Measurements from ENCODE around the gene TNS1. TPM values are rescaled to one million over a fixed set of nuclear protein-coding genes. Genes with fewer than 3 reads are reported as not detected.

Gene TNS1
- total RNA-seq, 2 donors from 2014 or later, result 168 to 174 TPM

GRCh38 chr2:217990791-217991465 is 11.9 kb downstream of the TNS1 start:
- intact Hi-C loops (cut with DNase I), result loop anchor here (5.0 kb wide), 1 partner anchor 204 kb away; no protein-coding TSS in a partner anchor
- peaks cover 0 to 2% of the 10 kb centered on the region in 2 donors for H3K36me3 ChIP-seq (replicated peaks in 1 of 2; ENCODE audit: insufficient read depth in 1 of 2, low read depth in 2 of 2)
- no peaks in the 10 kb centered on the region for H3K27me3 ChIP-seq
- peaks cover 87% of the 10 kb centered on the region for H3K4me1 ChIP-seq
- no peak for DNase-seq
- no peaks in the 10 kb centered on the region for H3K9me3 ChIP-seq
- ATAC-seq, result no peak
- TF ChIP-seq POLR2A (IDR thresholded peaks at IDR 0.05), result no peak
- TF ChIP-seq, protein P1, sequence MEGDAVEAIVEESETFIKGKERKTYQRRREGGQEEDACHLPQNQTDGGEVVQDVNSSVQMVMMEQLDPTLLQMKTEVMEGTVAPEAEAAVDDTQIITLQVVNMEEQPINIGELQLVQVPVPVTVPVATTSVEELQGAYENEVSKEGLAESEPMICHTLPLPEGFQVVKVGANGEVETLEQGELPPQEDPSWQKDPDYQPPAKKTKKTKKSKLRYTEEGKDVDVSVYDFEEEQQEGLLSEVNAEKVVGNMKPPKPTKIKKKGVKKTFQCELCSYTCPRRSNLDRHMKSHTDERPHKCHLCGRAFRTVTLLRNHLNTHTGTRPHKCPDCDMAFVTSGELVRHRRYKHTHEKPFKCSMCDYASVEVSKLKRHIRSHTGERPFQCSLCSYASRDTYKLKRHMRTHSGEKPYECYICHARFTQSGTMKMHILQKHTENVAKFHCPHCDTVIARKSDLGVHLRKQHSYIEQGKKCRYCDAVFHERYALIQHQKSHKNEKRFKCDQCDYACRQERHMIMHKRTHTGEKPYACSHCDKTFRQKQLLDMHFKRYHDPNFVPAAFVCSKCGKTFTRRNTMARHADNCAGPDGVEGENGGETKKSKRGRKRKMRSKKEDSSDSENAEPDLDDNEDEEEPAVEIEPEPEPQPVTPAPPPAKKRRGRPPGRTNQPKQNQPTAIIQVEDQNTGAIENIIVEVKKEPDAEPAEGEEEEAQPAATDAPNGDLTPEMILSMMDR (IDR thresholded peaks at IDR 0.05), result no peak
- WGBS, 2 donors, result 90 to 93% methylated on average over 9 of the region's 9 CpGs
- no peak overlapping the region for H3K4me3 ChIP-seq
- H3K27ac ChIP-seq, result peak overlapping the region in 3 of 4 donors; percentile 18 to 97 (median 91)

DNA sequence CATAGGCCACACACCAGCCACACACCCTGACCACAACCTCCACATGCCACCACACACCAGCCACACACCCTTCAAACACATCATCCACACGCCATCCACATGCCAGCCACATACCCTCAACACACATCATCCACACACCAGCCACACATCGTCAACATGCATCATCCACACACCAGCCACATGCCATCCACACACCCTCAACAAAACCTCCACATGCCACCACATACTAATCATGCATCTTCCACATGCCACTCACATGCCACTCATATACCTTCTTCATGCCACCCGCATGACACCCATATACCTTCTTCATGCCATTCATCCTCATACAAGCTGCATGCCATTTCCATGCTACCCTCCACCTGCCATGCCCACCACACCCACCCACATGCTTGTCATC is 12.4 kb downstream of the TNS1 start:
- DNase-seq, result no peak
- peak overlapping the region in 3 of 4 donors; percentile 22 to 97 (median 91) for H3K27ac ChIP-seq
- H3K9me3 ChIP-seq, result no peaks in the 10 kb centered on the region
- H3K4me3 ChIP-seq, result no peak overlapping the region
- TF ChIP-seq, protein P1 (IDR thresholded peaks at IDR 0.05), result no peak
- TF ChIP-seq POLR2A (IDR thresholded peaks at IDR 0.05), result no peak
- H3K36me3 ChIP-seq (replicated peaks in 1 of 2; ENCODE audit: insufficient read depth in 1 of 2, low read depth in 2 of 2), result peaks cover 0 to 2% of the 10 kb centered on the region in 2 donors
- H3K4me1 ChIP-seq, result peaks cover 82% of the 10 kb centered on the region
- WGBS, 2 donors, result 92 to 95% methylated on average over 3 of the region's 3 CpGs
- intact Hi-C loops (cut with DNase I), result loop anchor here (5.0 kb wide), 1 partner anchor 203 kb away; no protein-coding TSS in a partner anchor
- no peaks in the 10 kb centered on the region for H3K27me3 ChIP-seq
- ATAC-seq, result no peak

GRCh38 chr2:217989221-217989948 is 13.4 kb downstream of the TNS1 start:
- DNase-seq (peak in 1 of 4 donors; percentile 11), ATAC-seq (no peak)
- H3K36me3 ChIP-seq (replicated peaks in 1 of 2; ENCODE audit: insufficient read depth in 1 of 2, low read depth in 2 of 2), result peaks cover 0 to 2% of the 10 kb centered on the region in 2 donors
- no peaks in the 10 kb centered on the region for H3K27me3 ChIP-seq
- WGBS, 2 donors, result 56 to 62% methylated on average over 7 to 9 of the region's 9 CpGs
- H3K4me3 ChIP-seq, result no peak overlapping the region
- peaks cover 72% of the 10 kb centered on the region for H3K4me1 ChIP-seq
- H3K9me3 ChIP-seq, result no peaks in the 10 kb centered on the region
- no peak for TF ChIP-seq POLR2A (IDR thresholded peaks at IDR 0.05)
- TF ChIP-seq, protein P1 (IDR thresholded peaks at IDR 0.05), result no peak
- intact Hi-C loops (cut with DNase I), result loop anchor here (5.0 kb wide), 1 partner anchor 102 kb away; no protein-coding TSS in a partner anchor
- H3K27ac ChIP-seq, result peak overlapping the region; percentile 82 to 97 (median 87)

- Histone ChIP-seq H3K36me3 (replicated peaks in 1 of 2; ENCODE audit: insufficient read depth in 1 of 2, low read depth in 2 of 2) (peaks cover 0 to 2% of the 10 kb centered on the region in 2 donors), H3K27ac (peak overlapping the region; percentile 82 to 97 (median 87)), H3K4me3 (no peak overlapping the region), H3K27me3 (no peaks in the 10 kb centered on the region), H3K9me3 (no peaks in the 10 kb centered on the region), H3K4me1 (peaks cover 66% of the 10 kb centered on the region)
- DNase-seq (peak in 1 of 4 donors; percentile 40), ATAC-seq (peak; percentile 7)
- intact Hi-C loops (cut with DNase I), result loop anchor here (5.0 kb wide), 1 partner anchor 102 kb away; no protein-coding TSS in a partner anchor
- 4 to 35% methylated on average over 3 to 4 of the region's 4 CpGs for WGBS, 2 donors
- TF ChIP-seq POLR2A (IDR thresholded peaks at IDR 0.05), result no peak
- TF ChIP-seq, protein P1 (IDR thresholded peaks at IDR 0.05), result no peak
These were observed 14.0 kb downstream of the TNS1 start for GRCh38 chr2:217988840-217989204.
